Activated T-helper 1 cell treated with anti-CD3 and anti-CD28 coated beads, Interleukin-12 subunit alpha, Interleukin-12 subunit beta, Interleukin-2, Interleukin-4 antibody, amounts not matched to agents 30 ng/mL and 10 ng/mL and 1 ng/mL, durations not matched to agents 14 hours and 24 hours and 36 hours (primary cell): ENCODE measurements around the gene NNT. TPM values are rescaled to one million over a fixed set of nuclear protein-coding genes. Genes with fewer than 3 reads are reported as not detected.
"Not testable (repeated sequence)": the region's sequence is repeated elsewhere in the genome, so short reads cannot be mapped to it uniquely, and the experiment has no call there.

Experiments
- DNase-seq: peaks from one replicate; pipeline ENCODE4 v3.0.0; 2021; ENCODE audit warnings: low spot score
- H3K27ac Mint-ChIP-seq: one replicate; pipeline ENCODE4 v1.8.0; 2021; ENCODE audit warnings: mild to moderate bottlenecking, mixed read lengths
- H3K27me3 Mint-ChIP-seq: one replicate; pipeline ENCODE4 v1.8.0; 2022; ENCODE audit warnings: mild to moderate bottlenecking, moderate library complexity, mixed read lengths; ENCODE audit not compliant: insufficient read depth
- H3K36me3 Mint-ChIP-seq: one replicate; pipeline ENCODE4 v1.8.0; 2021; ENCODE audit warnings: low read depth, mixed read lengths
- H3K4me1 Mint-ChIP-seq: one replicate; pipeline ENCODE4 v1.8.0; 2021; ENCODE audit warnings: low read depth, mixed read lengths
- H3K4me3 Mint-ChIP-seq: one replicate; pipeline ENCODE4 v1.8.0; 2021; ENCODE audit warnings: mild to moderate bottlenecking, moderate library complexity, mixed read lengths
- H3K9me3 Mint-ChIP-seq: one replicate; pipeline ENCODE4 v1.8.0; 2021; ENCODE audit warnings: mixed read lengths
- intact Hi-C: fragments of 100-400 bp; cut with micrococcal nuclease; formaldehyde crosslinking; loops from one replicate; pipeline ENCODE4 v1.15.1; 2024
- total RNA-seq: library from RNA; stranded (reverse); gene quantifications from 2 replicates; pipeline ENCODE4 v1.2.3, GENCODE V29; 2022

The NNT gene
- total RNA-seq, 1 donor from 2014 or later = 43.6 TPM

- DNase-seq = no peak
- H3K4me1 Mint-ChIP-seq = no peaks in the 10 kb centered on the region
- H3K36me3 Mint-ChIP-seq = no peaks in the 10 kb centered on the region
- no peaks in the 10 kb centered on the region for H3K9me3 Mint-ChIP-seq
- H3K4me3 Mint-ChIP-seq = no peak overlapping the region
- H3K27me3 Mint-ChIP-seq = no peaks in the 10 kb centered on the region
- intact Hi-C loops = no loop called here
- H3K27ac Mint-ChIP-seq = no peak overlapping the region
Measured at GRCh38 chr5:43569236-43569746, 33.7 kb upstream of the NNT start.

GRCh38 chr5:43570450-43571158, 32.4 kb upstream of the NNT start:
- H3K4me3 Mint-ChIP-seq = no peak overlapping the region
- H3K9me3 Mint-ChIP-seq = no peaks in the 10 kb centered on the region
- H3K36me3 Mint-ChIP-seq = peaks cover 7% of the 10 kb centered on the region
- DNase-seq = no peak
- intact Hi-C loops = no loop called here
- no peak overlapping the region for H3K27ac Mint-ChIP-seq
- no peaks in the 10 kb centered on the region for H3K27me3 Mint-ChIP-seq
- no peaks in the 10 kb centered on the region for H3K4me1 Mint-ChIP-seq

GRCh38 chr5:43571237-43571636, 31.7 kb upstream of the NNT start:
- no peaks in the 10 kb centered on the region for H3K9me3 Mint-ChIP-seq
- no peak for DNase-seq
- no peak overlapping the region for H3K4me3 Mint-ChIP-seq
- H3K27me3 Mint-ChIP-seq = no peaks in the 10 kb centered on the region
- H3K27ac Mint-ChIP-seq = no peak overlapping the region
- no peaks in the 10 kb centered on the region for H3K4me1 Mint-ChIP-seq
- intact Hi-C loops = no loop called here
- H3K36me3 Mint-ChIP-seq = peaks cover 7% of the 10 kb centered on the region

GRCh38 chr5:43572357-43572756, 30.6 kb upstream of the NNT start:
- intact Hi-C loops = no loop called here
- Mint-ChIP-seq H3K27ac (no peak overlapping the region), H3K27me3 (no peaks in the 10 kb centered on the region), H3K9me3 (no peaks in the 10 kb centered on the region), H3K4me1 (no peaks in the 10 kb centered on the region), H3K36me3 (peaks cover 7% of the 10 kb centered on the region), H3K4me3 (no peak overlapping the region)
- no peak for DNase-seq

- intact Hi-C loops = no loop called here
- H3K27me3 Mint-ChIP-seq = no peaks in the 10 kb centered on the region
- H3K4me1 Mint-ChIP-seq = no peaks in the 10 kb centered on the region
- no peak for DNase-seq
- H3K36me3 Mint-ChIP-seq = peaks cover 7% of the 10 kb centered on the region
- H3K27ac Mint-ChIP-seq = no peak overlapping the region
- no peak overlapping the region for H3K4me3 Mint-ChIP-seq
- no peaks in the 10 kb centered on the region for H3K9me3 Mint-ChIP-seq
Measured at GRCh38 chr5:43573058-43573457, 29.9 kb upstream of the NNT start.

- H3K27me3 Mint-ChIP-seq, H3K27ac Mint-ChIP-seq, H3K4me1 Mint-ChIP-seq, DNase-seq, H3K4me3 Mint-ChIP-seq, H3K36me3 Mint-ChIP-seq, intact Hi-C loops, H3K9me3 Mint-ChIP-seq: not testable (repeated sequence)
Measured at GRCh38 chr5:43580402-43581210, 22.4 kb upstream of the NNT start.

GRCh38 chr5:43581398-43581797, 21.6 kb upstream of the NNT start:
- no peak for DNase-seq
- no peaks in the 10 kb centered on the region for H3K36me3 Mint-ChIP-seq
- no peak overlapping the region for H3K4me3 Mint-ChIP-seq
- no peaks in the 10 kb centered on the region for H3K4me1 Mint-ChIP-seq
- intact Hi-C loops = no loop called here
- no peaks in the 10 kb centered on the region for H3K9me3 Mint-ChIP-seq
- no peak overlapping the region for H3K27ac Mint-ChIP-seq
- no peaks in the 10 kb centered on the region for H3K27me3 Mint-ChIP-seq

GRCh38 chr5:43582082-43583005, 20.6 kb upstream of the NNT start:
- H3K9me3 Mint-ChIP-seq = no peaks in the 10 kb centered on the region
- no peak overlapping the region for H3K27ac Mint-ChIP-seq
- no peak for DNase-seq
- H3K4me3 Mint-ChIP-seq = no peak overlapping the region
- intact Hi-C loops = no loop called here
- no peaks in the 10 kb centered on the region for H3K4me1 Mint-ChIP-seq
- no peaks in the 10 kb centered on the region for H3K36me3 Mint-ChIP-seq
- no peaks in the 10 kb centered on the region for H3K27me3 Mint-ChIP-seq

GRCh38 chr5:43583724-43584123, 19.3 kb upstream of the NNT start:
- H3K36me3 Mint-ChIP-seq = no peaks in the 10 kb centered on the region
- H3K4me3 Mint-ChIP-seq = no peak overlapping the region
- no peaks in the 10 kb centered on the region for H3K27me3 Mint-ChIP-seq
- H3K9me3 Mint-ChIP-seq = no peaks in the 10 kb centered on the region
- DNase-seq = no peak
- no peak overlapping the region for H3K27ac Mint-ChIP-seq
- intact Hi-C loops = no loop called here
- H3K4me1 Mint-ChIP-seq = no peaks in the 10 kb centered on the region

GRCh38 chr5:43584166-43584699, 18.7 kb upstream of the NNT start:
- H3K4me3 Mint-ChIP-seq = no peak overlapping the region
- intact Hi-C loops = no loop called here
- H3K9me3 Mint-ChIP-seq = no peaks in the 10 kb centered on the region
- H3K36me3 Mint-ChIP-seq = no peaks in the 10 kb centered on the region
- no peaks in the 10 kb centered on the region for H3K4me1 Mint-ChIP-seq
- H3K27ac Mint-ChIP-seq = no peak overlapping the region
- DNase-seq = no peak
- H3K27me3 Mint-ChIP-seq = no peaks in the 10 kb centered on the region

- H3K27ac Mint-ChIP-seq = no peak overlapping the region
- DNase-seq = no peak
- peaks cover 5% of the 10 kb centered on the region for H3K4me1 Mint-ChIP-seq
- H3K4me3 Mint-ChIP-seq = no peak overlapping the region
- H3K27me3 Mint-ChIP-seq = no peaks in the 10 kb centered on the region
- intact Hi-C loops = no loop called here
- no peaks in the 10 kb centered on the region for H3K9me3 Mint-ChIP-seq
- H3K36me3 Mint-ChIP-seq = no peaks in the 10 kb centered on the region
Measured at GRCh38 chr5:43588842-43589241, 14.1 kb upstream of the NNT start.

- no peak for DNase-seq
- Mint-ChIP-seq H3K9me3 (no peaks in the 10 kb centered on the region), H3K27ac (no peak overlapping the region), H3K4me3 (no peak overlapping the region), H3K36me3 (no peaks in the 10 kb centered on the region), H3K4me1 (peaks cover 5% of the 10 kb centered on the region), H3K27me3 (no peaks in the 10 kb centered on the region)
- intact Hi-C loops = no loop called here
Measured at GRCh38 chr5:43589310-43589709, 13.7 kb upstream of the NNT start.
